HFFc6 (cell line): ENCODE data around the gene LAMA3. TPM values are rescaled to one million over a fixed set of nuclear protein-coding genes. Genes with fewer than 3 reads are reported as not detected.

Source experiments
- DNase-seq: peaks from one replicate; pipeline ENCODE4 v3.0.0-alpha.2; 2018
- H3K27ac Mint-ChIP-seq: 2 replicates; pipeline ENCODE4 v1.8.0; 2020; ENCODE audit warnings: mild to moderate bottlenecking, mixed read lengths
- H3K27me3 Mint-ChIP-seq: 2 replicates; pipeline ENCODE4 v1.8.0; 2021; ENCODE audit warnings: mild to moderate bottlenecking, moderate library complexity, mixed read lengths; ENCODE audit not compliant: insufficient read depth
- H3K36me3 Mint-ChIP-seq: 2 replicates; pipeline ENCODE4 v1.8.0; 2021; ENCODE audit warnings: low read depth, mixed read lengths
- H3K4me1 Mint-ChIP-seq: 2 replicates; pipeline ENCODE4 v1.8.0; 2020; ENCODE audit warnings: low read depth, mixed read lengths
- H3K4me3 Mint-ChIP-seq: 2 replicates; pipeline ENCODE4 v1.8.0; 2020; ENCODE audit warnings: mild to moderate bottlenecking, moderate library complexity, mixed read lengths
- H3K9me3 Mint-ChIP-seq: 2 replicates; pipeline ENCODE4 v1.8.0; 2020; ENCODE audit warnings: mild to moderate bottlenecking, mixed read lengths
- total RNA-seq, 6 experiments: library from RNA; stranded (reverse); fragmentation: NEBNext Ultra II Directional; extraction: Animal tissue kit (Norgen Biotek cat#: 25700); gene quantifications; 2 replicates in 1 of 6; 3 replicates in 5 of 6; pipeline ENCODE4 v1.2.3, GENCODE V29; 2021
- TF ChIP-seq, protein P1 (sequence below): fragments of 200-600 bp; sonication (generic); IDR thresholded peaks from 2 replicates; pipeline ENCODE4 v1.5.0; 2021; ENCODE audit warnings: antibody characterized with exemption, mild to moderate bottlenecking

LAMA3 gene
- total RNA-seq, 6 experiments from 2014 or later = 0.46 to 1.6 (median 0.54) TPM

- Mint-ChIP-seq H3K36me3 (no peaks in the 10 kb centered on the region), H3K27ac (no peak overlapping the region), H3K4me1 (no peaks in the 10 kb centered on the region), H3K9me3 (no peaks in the 10 kb centered on the region), H3K4me3 (no peak overlapping the region), H3K27me3 (peaks cover 3% of the 10 kb centered on the region)
- no peak for DNase-seq
- TF ChIP-seq, protein P1, sequence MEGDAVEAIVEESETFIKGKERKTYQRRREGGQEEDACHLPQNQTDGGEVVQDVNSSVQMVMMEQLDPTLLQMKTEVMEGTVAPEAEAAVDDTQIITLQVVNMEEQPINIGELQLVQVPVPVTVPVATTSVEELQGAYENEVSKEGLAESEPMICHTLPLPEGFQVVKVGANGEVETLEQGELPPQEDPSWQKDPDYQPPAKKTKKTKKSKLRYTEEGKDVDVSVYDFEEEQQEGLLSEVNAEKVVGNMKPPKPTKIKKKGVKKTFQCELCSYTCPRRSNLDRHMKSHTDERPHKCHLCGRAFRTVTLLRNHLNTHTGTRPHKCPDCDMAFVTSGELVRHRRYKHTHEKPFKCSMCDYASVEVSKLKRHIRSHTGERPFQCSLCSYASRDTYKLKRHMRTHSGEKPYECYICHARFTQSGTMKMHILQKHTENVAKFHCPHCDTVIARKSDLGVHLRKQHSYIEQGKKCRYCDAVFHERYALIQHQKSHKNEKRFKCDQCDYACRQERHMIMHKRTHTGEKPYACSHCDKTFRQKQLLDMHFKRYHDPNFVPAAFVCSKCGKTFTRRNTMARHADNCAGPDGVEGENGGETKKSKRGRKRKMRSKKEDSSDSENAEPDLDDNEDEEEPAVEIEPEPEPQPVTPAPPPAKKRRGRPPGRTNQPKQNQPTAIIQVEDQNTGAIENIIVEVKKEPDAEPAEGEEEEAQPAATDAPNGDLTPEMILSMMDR = no peak
Measured at GRCh38 chr18:23756590-23757436, 67.6 kb downstream of the LAMA3 start.

DNA sequence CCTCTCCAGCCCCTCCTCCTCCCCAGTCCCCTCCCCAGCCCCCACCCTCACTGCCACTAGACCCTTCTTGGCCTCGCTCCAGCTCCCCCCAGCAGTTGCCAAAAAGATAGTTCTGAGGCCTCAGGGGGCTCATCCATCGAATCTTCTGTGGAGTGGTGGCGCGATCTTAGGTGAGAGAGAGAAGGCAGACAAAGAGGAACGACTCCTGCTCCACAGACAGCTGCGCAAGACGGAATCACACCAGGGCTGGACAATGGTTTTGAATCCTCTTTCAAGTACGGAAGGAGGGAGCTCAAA, 68.1 kb downstream of the LAMA3 start:
- TF ChIP-seq, protein P1 = no peak
- H3K27me3 Mint-ChIP-seq = no peaks in the 10 kb centered on the region; the same call in 1 of the 2 replicates
- no peak overlapping the region for H3K27ac Mint-ChIP-seq
- H3K4me3 Mint-ChIP-seq = no peak overlapping the region
- no peaks in the 10 kb centered on the region for H3K9me3 Mint-ChIP-seq
- DNase-seq = no peak
- no peaks in the 10 kb centered on the region for H3K4me1 Mint-ChIP-seq
- H3K36me3 Mint-ChIP-seq = no peaks in the 10 kb centered on the region

GRCh38 chr18:23758281-23758680, 69.0 kb downstream of the LAMA3 start:
- H3K4me3 Mint-ChIP-seq = no peak overlapping the region
- H3K27ac Mint-ChIP-seq = no peak overlapping the region
- DNase-seq = no peak
- H3K36me3 Mint-ChIP-seq = no peaks in the 10 kb centered on the region
- TF ChIP-seq, protein P1 = no peak
- no peaks in the 10 kb centered on the region; the same call in 1 of the 2 replicates for H3K27me3 Mint-ChIP-seq
- H3K9me3 Mint-ChIP-seq = no peaks in the 10 kb centered on the region
- no peaks in the 10 kb centered on the region for H3K4me1 Mint-ChIP-seq

DNA sequence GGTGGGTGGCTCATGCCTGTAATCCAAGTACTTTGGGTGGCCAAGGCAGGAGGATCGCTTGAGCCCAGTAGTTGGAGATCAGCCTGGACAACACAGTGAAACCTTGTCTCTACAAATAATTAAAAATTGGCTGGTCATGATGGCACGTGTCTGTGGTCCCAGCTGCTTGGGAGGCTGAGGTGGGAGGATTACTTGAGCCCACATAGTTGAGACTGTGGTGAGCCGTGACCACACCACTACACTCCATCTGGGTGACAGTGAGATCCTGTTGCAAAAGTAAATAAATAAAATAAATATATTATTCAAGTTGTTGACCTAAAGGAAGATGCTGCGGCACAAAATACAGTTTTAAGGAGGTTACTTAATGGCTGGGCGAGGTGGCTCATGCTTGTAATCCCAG, 72.7 kb downstream of the LAMA3 start:
- H3K36me3 Mint-ChIP-seq = no peaks in the 10 kb centered on the region
- H3K27me3 Mint-ChIP-seq = no peaks in the 10 kb centered on the region
- TF ChIP-seq, protein P1 = no peak
- no peak for DNase-seq
- no peak overlapping the region for H3K27ac Mint-ChIP-seq
- no peak overlapping the region for H3K4me3 Mint-ChIP-seq
- no peaks in the 10 kb centered on the region for H3K9me3 Mint-ChIP-seq
- H3K4me1 Mint-ChIP-seq = no peaks in the 10 kb centered on the region

DNA sequence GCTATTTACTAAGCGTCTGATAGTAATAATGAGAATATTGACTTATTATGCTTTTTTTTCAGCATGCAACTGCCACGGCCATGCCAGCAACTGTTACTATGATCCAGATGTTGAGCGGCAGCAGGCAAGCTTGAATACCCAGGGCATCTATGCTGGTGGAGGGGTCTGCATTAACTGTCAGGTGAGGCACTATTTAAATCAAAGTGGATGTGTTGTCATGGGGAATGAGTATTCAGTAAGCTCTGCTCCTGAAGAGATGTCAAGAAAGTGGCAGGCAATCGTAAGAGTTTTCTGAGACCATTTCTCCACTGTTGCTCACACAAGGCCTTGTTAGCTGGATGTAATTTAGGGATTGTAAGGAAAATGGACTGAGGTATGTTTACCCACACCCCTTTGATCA, 74.1 kb downstream of the LAMA3 start:
- H3K4me3 Mint-ChIP-seq = no peak overlapping the region
- DNase-seq = no peak
- H3K27me3 Mint-ChIP-seq = no peaks in the 10 kb centered on the region
- TF ChIP-seq, protein P1 = no peak
- H3K27ac Mint-ChIP-seq = no peak overlapping the region
- no peaks in the 10 kb centered on the region for H3K9me3 Mint-ChIP-seq
- no peaks in the 10 kb centered on the region for H3K4me1 Mint-ChIP-seq
- H3K36me3 Mint-ChIP-seq = no peaks in the 10 kb centered on the region
